HG02840 (cell line): ENCODE measurements around the gene PCDHGA9.
"Not testable (repeated sequence)": the region's sequence is repeated elsewhere in the genome, so short reads cannot be mapped to it uniquely, and the experiment has no call there.

ENCODE experiments used
- ATAC-seq: cut with Tn5 transposase; IDR thresholded peaks from one replicate; pipeline ENCODE4 v1.9.1; 2021; ENCODE audit warnings: mild to moderate bottlenecking, moderate library complexity, moderate number of reproducible peaks; ENCODE audit not compliant: unreplicated experiment, low FRiP score

Gene PCDHGA9

DNA sequence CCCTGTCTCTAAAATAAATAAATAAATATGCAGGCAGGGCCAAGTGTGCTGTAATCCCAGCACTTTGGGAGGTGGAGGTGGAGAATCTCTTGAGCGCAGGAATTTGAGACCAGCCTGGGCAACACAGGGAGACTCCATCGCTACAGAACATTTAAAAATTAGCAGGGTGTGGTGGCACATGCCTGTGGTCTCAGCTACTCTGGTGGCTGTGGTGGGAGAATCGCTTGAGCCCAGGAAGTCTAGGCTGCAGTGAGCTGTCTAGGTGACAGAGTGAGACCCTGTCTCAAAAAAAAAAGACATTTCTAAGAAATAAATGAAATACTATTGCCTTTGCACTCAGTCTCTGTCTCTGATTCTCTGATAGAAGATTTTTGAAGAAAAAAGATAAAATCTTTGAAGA, 9.0 kb downstream of the PCDHGA9 start:
- no peak for ATAC-seq

DNA sequence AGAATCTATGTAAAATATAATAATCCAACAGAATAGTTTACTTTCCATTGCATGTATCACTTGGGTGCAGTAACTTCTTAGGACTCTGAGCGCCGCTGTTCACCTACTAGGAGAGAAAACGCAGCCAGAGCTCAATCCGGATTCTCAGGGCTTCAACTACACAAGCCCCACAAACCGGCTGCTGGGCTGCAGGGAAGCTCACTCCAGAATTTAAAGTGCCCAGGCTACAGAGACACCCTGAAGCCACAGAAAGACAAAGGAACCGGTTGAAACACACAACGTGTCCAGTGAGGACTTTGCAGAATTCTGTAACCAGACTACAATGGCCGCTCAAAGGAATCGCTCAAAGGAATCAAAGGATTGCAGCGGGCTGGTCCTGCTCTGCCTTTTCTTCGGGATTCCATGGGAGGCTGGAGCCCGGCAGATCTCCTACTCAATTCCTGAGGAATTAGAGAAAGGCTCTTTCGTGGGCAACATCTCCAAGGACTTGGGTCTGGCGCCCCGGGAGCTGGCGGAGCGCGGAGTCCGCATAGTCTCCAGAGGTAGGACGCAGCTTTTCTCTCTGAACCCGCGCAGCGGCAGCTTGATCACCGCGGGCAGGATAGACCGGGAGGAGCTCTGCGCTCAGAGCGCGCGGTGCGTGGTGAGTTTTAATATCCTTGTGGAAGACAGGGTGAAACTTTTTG, 10.4 kb downstream of the PCDHGA9 start, which contains the start of gene PCDHGA10:
Gene PCDHGA10, plus strand, starts transcription at position 134 of the 686 bp plus-strand sequence. Its CDS starts 189 bp downstream, at position 323.
- ATAC-seq: peak; percentile 69

DNA sequence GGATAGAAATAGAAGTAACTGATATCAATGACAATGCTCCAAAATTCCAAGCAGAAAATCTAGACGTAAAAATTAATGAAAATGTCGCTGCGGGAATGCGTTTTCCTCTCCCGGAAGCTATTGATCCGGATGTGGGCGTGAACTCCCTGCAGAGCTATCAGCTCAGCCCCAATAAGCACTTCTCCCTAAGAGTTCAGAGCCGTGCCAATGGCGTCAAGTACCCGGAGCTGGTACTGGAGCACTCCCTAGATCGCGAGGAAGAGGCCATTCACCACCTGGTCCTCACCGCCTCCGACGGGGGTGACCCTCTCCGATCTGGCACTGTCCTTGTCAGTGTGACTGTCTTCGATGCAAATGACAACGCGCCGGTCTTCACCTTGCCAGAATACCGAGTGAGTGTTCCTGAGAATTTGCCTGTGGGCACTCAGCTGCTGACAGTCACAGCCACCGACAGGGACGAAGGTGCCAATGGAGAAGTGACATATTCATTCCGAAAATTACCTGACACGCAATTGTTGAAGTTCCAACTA, 11.0 kb downstream of the PCDHGA9 start:
- no peak for ATAC-seq

DNA sequence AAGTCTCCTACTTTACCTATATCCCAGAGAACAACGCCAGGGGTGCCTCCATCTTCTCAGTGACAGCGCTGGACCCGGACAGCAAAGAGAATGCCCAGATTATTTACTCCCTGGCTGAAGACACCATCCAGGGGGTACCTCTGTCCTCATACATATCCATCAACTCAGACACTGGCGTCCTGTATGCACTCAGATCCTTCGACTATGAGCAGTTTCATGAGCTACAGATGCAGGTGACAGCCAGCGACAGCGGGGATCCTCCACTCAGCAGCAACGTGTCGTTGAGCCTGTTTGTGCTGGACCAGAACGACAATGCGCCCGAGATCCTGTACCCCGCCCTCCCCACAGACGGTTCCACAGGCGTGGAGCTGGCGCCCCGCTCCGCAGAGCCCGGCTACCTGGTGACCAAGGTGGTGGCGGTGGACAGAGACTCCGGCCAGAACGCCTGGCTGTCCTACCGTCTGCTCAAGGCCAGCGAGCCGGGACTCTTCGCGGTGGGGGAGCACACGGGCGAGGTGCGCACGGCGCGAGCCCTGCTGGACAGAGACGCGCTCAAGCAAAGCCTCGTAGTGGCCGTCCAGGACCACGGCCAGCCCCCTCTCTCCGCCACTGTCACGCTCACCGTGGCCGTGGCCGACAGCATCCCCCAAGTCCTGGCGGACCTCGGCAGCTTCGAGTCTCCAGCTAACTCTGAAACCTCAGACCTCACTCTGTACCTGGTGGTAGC, 12.1 kb downstream of the PCDHGA9 start:
- ATAC-seq: not testable (repeated sequence)

GRCh38 chr5:141415275-141415618, 12.7 kb downstream of the PCDHGA9 start:
- not testable (repeated sequence) for ATAC-seq

DNA sequence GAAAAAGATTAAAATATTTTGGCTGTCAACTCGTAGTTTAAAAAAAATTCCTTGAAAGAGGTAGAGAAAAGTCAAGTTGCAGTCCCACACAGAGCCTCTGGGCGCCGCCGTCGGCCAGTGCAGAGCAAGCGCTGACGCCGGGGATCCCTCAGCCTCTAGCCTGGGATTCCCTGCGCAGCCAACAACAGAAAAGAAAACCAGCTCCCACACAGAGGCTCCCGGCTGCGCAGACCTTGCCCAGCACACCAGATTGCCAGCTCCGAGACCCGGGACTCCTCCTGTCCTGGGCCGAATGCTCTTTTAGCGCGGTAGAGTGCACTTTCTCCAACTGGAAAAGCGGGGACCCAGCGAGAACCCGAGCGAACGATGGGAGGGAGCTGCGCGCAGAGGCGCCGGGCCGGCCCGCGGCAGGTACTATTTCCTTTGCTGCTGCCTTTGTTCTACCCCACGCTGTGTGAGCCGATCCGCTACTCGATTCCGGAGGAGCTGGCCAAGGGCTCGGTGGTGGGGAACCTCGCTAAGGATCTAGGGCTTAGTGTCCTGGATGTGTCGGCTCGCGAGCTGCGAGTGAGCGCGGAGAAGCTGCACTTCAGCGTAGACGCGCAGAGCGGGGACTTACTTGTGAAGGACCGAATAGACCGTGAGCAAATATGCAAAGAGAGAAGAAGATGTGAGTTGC, 15.1 kb downstream of the PCDHGA9 start, which contains the start of gene PCDHGB7:
Gene PCDHGB7, plus strand, starts transcription at position 184 of the 679 bp plus-strand sequence. Its CDS starts 183 bp downstream, at position 367.
- ATAC-seq: not testable (repeated sequence)

DNA sequence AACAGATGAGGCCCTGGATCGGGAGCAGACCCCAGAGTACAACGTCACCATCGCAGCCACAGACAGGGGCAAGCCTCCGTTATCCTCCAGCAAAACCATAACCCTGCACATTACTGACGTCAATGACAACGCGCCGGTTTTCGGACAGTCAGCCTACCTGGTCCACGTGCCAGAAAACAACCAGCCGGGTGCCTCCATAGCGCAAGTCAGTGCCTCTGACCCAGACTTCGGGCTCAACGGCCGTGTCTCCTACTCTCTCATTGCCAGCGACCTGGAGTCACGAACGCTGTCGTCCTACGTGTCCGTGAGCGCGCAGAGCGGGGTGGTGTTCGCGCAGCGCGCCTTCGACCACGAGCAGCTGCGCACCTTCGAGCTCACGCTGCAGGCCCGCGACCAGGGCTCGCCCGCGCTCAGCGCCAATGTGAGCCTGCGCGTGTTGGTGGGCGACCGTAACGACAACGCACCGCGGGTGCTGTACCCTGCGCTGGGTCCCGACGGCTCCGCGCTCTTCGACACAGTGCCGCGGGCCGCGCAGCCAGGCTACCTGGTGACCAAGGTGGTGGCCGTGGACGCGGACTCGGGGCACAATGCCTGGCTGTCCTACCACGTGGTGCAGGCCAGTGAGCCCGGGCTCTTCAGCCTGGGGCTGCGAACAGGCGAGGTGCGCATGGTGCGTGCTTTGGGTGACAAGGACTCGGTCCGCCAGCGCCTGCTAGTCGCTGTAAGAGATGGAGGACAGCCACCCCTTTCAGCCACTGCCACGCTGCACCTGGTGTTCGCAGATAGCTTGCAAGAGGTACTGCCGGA, 16.7 kb downstream of the PCDHGA9 start:
- ATAC-seq: no peak

- ATAC-seq: no peak
These were observed 18.4 kb downstream of the PCDHGA9 start, which contains the start of gene PCDHGA11 for GRCh38 chr5:141420855-141421488. PCDHGA11 (plus strand) TSS chr5:141421051; CDS start chr5:141421228, 177 bp downstream.

DNA sequence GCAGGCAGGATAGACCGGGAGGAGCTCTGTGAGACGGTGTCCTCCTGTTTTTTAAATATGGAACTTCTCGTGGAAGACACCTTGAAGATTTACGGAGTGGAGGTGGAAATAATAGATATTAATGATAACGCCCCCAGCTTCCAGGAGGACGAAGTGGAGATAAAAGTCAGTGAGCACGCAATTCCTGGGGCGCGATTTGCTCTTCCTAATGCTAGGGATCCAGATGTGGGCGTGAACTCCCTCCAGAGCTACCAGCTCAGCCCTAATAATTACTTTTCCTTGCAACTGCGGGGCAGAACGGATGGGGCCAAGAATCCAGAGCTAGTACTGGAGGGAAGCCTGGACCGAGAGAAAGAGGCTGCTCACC, 18.9 kb downstream of the PCDHGA9 start:
- ATAC-seq: no peak

- ATAC-seq: no peak
These were observed 20.2 kb downstream of the PCDHGA9 start for GRCh38 chr5:141422742-141423291.

- no peak for ATAC-seq
These were observed 25.3 kb downstream of the PCDHGA9 start for GRCh38 chr5:141427783-141428426.

GRCh38 chr5:141430332-141431113, 27.9 kb downstream of the PCDHGA9 start, which contains the start of gene PCDHGA12:
PCDHGA12 (plus strand) TSS chr5:141430507; CDS start chr5:141430760, 253 bp downstream.
- ATAC-seq: no peak

DNA sequence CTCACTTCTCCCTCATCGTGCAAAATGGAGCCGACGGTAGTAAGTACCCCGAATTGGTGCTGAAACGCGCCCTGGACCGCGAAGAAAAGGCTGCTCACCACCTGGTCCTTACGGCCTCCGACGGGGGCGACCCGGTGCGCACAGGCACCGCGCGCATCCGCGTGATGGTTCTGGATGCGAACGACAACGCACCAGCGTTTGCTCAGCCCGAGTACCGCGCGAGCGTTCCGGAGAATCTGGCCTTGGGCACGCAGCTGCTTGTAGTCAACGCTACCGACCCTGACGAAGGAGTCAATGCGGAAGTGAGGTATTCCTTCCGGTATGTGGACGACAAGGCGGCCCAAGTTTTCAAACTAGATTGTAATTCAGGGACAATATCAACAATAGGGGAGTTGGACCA, 28.7 kb downstream of the PCDHGA9 start:
- no peak for ATAC-seq

DNA sequence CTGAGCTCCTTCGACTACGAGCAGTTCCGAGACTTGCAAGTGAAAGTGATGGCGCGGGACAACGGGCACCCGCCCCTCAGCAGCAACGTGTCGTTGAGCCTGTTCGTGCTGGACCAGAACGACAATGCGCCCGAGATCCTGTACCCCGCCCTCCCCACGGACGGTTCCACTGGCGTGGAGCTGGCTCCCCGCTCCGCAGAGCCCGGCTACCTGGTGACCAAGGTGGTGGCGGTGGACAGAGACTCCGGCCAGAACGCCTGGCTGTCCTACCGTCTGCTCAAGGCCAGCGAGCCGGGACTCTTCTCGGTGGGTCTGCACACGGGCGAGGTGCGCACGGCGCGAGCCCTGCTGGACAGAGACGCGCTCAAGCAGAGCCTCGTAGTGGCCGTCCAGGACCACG, 29.7 kb downstream of the PCDHGA9 start:
- not testable (repeated sequence) for ATAC-seq

- not testable (repeated sequence) for ATAC-seq
These were observed 30.1 kb downstream of the PCDHGA9 start for GRCh38 chr5:141432726-141433125.

- ATAC-seq: no peak
These were observed 31.4 kb downstream of the PCDHGA9 start for GRCh38 chr5:141434006-141434405.

- ATAC-seq: no peak
These were observed 34.6 kb downstream of the PCDHGA9 start for GRCh38 chr5:141437221-141437620.
